ENCODE results near the gene SNX12. TPM values are rescaled to one million over a fixed set of nuclear protein-coding genes. Genes with fewer than 3 reads are reported as not detected.

SNX12 gene
- polyA plus RNA-seq, 2 of the 4 experiments (the other 2 are of a cell fraction) = 78.4 to 82.4 TPM

DNA sequence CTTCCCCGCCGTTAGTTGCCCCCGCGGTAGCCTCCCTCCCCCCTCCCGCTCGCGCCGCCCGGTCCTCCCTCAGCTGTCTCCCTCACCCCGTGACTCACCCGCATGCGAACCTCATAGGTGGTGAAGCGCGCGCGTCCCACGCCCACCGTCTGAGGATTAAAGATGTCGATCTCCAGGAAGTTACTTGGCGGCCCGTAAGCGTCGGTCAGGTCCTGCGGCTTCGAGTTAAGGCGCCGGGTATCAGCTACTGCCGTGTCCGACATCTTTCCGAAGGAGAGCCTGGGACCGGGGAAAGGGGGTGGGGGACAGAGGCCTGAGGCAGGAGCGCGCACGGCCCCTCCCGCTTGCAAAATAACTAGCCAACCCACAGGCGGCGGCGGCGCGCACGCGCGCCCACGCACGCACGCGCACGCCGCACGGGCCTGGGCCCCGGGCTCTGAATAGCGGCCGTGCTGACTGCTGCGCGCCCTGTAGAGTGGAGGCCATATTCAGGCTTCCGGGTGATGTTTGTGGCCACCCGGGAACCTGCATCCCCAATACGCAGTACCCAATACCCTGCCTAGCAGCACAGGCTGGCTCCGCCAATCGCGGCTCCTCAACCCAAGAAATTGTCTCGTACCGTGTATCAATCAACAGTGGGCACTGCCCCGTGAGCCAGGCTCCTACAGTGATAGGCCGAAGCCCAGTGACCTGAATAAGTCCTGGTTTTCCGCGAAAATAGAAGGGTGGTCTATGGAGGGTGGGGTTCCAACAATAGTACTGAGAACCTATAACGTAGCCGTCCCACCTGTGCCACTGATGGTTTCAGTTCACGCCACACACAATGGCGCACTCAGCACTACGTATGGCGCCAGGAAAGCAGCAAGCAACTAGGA lies at the start of gene SNX12 (continued):
- TF ChIP-seq RFX5 (IDR thresholded peaks at IDR 0.05) (peak; percentile 92), PHF8 (IDR thresholded peaks at IDR 0.05; ENCODE audit: borderline replicate concordance, low read depth) (peak; percentile 57; the same call in 1 of the 2 replicates), TFCP2L1 (CRISPR knock-in tag; IDR thresholded peaks at IDR 0.05) (no peak), MYC (IDR thresholded peaks at IDR 0.05; ENCODE audit: borderline replicate concordance, low read length) (0 out of 2 replicates have a peak, but pooled peaks have one; percentile 73), EHMT2 (IDR thresholded peaks at IDR 0.05; ENCODE audit: low read depth) (no peak), JUN (IDR thresholded peaks at IDR 0.05) (peak; percentile 63 to 86), RCOR1 (IDR thresholded peaks at IDR 0.05; ENCODE audit: low read depth, low read length) (no peak), ELK1 (IDR thresholded peaks at IDR 0.05; ENCODE audit: low read depth, low read length) (no peak), POLR2A (IDR thresholded peaks at IDR 0.05; ENCODE audit: low read length) (peak; percentile 53), MAZ (IDR thresholded peaks at IDR 0.05; ENCODE audit: borderline replicate concordance, low read depth, low read length) (no peak), EP300 (IDR thresholded peaks at IDR 0.05) (0 out of 5 replicates have a peak, but pooled peaks of 1 of the 2 experiments have one; percentile 17), HDAC2 (IDR thresholded peaks at IDR 0.05) (no peak), ZNF302 (CRISPR knock-in tag; IDR thresholded peaks at IDR 0.05) (no peak), BHLHE40 (IDR thresholded peaks at IDR 0.05; ENCODE audit: low read depth, low read length) (peak; percentile 87), RNF2 (IDR thresholded peaks at IDR 0.05; ENCODE audit: borderline replicate concordance, low read depth) (no peak), ZSCAN20 (CRISPR knock-in tag; IDR thresholded peaks at IDR 0.05) (peak; percentile 67; the same call in 1 of the 2 replicates), TP53 (CRISPR knock-in tag; IDR thresholded peaks at IDR 0.05) (0 out of 2 replicates have a peak, but pooled peaks have one; percentile 33), HMGXB4 (CRISPR knock-in tag; IDR thresholded peaks at IDR 0.05; ENCODE audit: borderline replicate concordance) (peak; percentile 84), FOSL2 (IDR thresholded peaks at IDR 0.05) (0 out of 2 replicates have a peak, but pooled peaks have one; percentile 5), FOSL2 (CRISPR knock-in tag; IDR thresholded peaks at IDR 0.05) (peak; percentile 61), KDM5A (IDR thresholded peaks at IDR 0.05) (peak; percentile 49; the same call in 1 of the 2 replicates), CEBPB (IDR thresholded peaks at IDR 0.05) (peak; percentile 39 to 43; a peak in 2 of 4 replicates), ZFP36 (IDR thresholded peaks at IDR 0.05; ENCODE audit: borderline replicate concordance, partially characterized antibody) (no peak)
- TF ChIP-seq, protein P1, sequence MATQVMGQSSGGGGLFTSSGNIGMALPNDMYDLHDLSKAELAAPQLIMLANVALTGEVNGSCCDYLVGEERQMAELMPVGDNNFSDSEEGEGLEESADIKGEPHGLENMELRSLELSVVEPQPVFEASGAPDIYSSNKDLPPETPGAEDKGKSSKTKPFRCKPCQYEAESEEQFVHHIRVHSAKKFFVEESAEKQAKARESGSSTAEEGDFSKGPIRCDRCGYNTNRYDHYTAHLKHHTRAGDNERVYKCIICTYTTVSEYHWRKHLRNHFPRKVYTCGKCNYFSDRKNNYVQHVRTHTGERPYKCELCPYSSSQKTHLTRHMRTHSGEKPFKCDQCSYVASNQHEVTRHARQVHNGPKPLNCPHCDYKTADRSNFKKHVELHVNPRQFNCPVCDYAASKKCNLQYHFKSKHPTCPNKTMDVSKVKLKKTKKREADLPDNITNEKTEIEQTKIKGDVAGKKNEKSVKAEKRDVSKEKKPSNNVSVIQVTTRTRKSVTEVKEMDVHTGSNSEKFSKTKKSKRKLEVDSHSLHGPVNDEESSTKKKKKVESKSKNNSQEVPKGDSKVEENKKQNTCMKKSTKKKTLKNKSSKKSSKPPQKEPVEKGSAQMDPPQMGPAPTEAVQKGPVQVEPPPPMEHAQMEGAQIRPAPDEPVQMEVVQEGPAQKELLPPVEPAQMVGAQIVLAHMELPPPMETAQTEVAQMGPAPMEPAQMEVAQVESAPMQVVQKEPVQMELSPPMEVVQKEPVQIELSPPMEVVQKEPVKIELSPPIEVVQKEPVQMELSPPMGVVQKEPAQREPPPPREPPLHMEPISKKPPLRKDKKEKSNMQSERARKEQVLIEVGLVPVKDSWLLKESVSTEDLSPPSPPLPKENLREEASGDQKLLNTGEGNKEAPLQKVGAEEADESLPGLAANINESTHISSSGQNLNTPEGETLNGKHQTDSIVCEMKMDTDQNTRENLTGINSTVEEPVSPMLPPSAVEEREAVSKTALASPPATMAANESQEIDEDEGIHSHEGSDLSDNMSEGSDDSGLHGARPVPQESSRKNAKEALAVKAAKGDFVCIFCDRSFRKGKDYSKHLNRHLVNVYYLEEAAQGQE (IDR thresholded peaks at IDR 0.05) = no peak

Measured in A549 (cell line).